ENCODE measurements around the gene CLEC7A.

- TF ChIP-seq POLR2AphosphoS5 (IDR thresholded peaks at IDR 0.05), result no peak
- no peak for TF ChIP-seq CTCF (IDR thresholded peaks at IDR 0.05)
- TF ChIP-seq POLR2A (IDR thresholded peaks at IDR 0.05), result no peak
Observed at GRCh38 chr12:10086387-10086786, 43.6 kb downstream of the CLEC7A start.

Measured in prostate gland (tissue), 2 donors.